ENCODE data around the gene KDM4B.
"Not testable (repeated sequence)": the region's sequence is repeated elsewhere in the genome, so short reads cannot be mapped to it uniquely, and the experiment has no call there.

Gene KDM4B

DNA sequence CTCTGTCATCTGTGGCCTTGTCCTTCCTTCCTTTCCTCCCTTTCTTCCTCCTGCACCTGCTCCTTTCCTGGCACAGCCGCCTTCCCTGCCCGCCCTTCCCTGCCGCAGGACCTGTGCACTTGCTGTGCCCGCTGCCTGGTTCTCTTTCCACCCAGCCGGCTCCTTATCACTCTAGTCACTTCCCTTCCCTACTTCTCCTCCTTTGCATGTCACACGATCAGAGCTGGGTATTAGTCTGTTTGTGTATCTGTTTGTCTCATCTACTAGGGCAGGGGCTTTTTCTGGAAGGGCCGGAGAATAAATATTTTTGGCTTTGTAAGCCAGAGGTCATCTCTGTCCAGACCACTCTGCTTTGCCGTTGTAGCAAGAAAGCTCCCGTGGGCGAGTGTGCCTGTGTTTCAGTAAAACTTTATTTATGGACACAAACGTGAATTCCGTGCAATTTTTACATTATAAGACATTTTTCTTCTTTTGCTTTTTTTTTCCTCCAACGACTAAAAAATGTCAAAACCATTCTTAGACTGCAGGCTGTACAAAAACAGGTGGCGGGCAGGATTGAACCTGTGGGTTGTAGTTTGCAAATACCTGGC, 6.1 kb downstream of the KDM4B start:
- H3K4me3 ChIP-seq (ENCODE audit: low read length) = no peak overlapping the region
- TF ChIP-seq ZNF274 (IDR thresholded peaks at IDR 0.05; ENCODE audit: low read depth, low read length) = no peak

DNA sequence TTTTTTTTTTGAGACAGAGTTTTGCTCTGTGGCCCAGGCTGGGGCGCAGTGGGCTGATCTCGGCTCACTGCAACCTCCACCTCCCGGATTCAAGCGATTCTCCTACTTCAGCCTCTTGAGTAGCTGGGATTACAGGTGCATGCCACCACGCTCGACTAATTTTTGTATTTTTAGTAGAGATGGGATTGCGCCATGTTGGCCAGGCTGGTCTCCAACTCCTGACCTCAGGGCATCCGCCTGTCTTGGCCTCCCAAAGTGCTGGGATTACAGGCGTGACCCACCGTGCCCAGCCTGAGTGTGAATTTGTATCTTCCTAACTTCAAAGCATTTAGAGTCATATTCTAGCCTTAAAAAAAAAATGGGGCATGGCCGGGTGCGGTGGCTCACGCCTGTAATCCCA, 6.7 kb downstream of the KDM4B start:
- H3K4me3 ChIP-seq (ENCODE audit: low read length) = not testable (repeated sequence)

GRCh38 chr19:4976401-4977298, 7.7 kb downstream of the KDM4B start:
- TF ChIP-seq ZNF274 (IDR thresholded peaks at IDR 0.05; ENCODE audit: low read depth, low read length) = no peak
- H3K4me3 ChIP-seq (ENCODE audit: low read length) = no peak overlapping the region

DNA sequence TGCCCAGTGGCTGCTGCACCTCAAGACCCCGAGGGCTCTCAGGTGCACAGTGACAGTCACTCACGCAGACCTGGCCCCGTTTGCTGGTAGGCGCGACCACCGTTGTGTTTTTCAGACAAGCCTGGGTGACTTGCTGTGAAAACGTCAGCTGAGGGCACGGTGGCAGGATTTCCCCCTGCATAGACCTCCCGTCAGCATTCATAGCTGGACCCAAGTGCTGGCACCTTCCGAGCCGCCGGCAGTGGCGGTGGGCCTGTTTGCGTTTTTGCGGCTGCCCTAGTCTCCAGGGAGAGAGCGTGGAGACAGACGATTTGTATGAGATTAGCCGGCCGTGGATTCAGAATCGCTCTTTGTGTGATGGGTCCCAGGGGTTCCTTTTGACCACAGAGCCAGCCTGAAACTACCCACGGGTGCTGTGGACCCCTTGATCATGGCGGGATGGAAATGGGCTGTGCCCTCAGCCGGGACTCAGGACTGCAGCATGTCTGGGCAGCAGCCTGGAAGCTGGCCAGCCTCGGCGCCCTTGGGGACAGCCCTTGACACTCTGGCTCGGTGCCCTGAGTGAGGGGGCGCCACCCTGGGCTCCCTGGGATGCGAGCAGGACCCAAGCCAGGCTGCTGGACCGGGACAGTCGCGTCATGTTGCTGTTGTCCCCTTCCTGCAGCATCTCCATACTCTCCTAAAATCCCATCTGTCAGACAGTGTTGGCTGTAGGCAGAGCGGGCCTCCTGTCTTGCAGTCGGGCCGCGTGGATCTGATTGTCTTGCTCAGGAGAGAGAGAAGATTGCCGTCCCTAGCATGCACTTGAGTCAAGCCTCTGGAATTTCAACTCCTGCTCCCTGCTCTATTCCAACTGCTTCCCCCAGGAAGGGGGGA, 8.6 kb downstream of the KDM4B start:
- H3K4me3 ChIP-seq (ENCODE audit: low read length) = no peak overlapping the region
- TF ChIP-seq ZNF274 (IDR thresholded peaks at IDR 0.05; ENCODE audit: low read depth, low read length) = no peak

DNA sequence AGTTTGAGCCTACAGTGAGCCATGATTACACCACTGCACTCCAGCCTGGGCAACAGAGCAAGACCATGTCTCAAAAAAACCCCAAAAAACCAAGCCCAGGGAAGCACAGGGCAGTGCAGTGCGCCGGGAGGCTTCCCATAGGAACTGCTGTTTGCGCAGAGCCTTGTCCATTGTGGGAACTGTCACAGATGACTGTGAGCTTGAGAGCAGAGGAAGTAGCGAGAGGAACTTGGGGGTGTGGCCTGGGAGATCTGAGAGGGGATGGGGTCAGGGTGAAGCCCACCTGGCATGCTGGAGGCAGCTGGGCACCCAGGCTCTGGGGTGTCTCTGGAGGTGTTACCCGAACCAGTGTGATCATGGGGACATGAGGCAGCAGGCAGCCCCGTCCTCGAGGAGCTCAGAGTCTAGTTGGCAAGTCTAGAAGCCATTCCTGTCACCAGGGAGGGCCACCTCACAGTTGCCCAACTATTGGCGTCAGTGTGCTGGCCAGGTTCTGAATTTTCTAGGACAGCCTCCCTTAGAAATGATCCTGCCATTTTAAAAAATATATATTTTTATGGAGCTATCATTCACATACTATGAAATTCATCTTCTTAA, 10.4 kb downstream of the KDM4B start:
- no peak for TF ChIP-seq ZNF274 (IDR thresholded peaks at IDR 0.05; ENCODE audit: low read depth, low read length)
- H3K4me3 ChIP-seq (ENCODE audit: low read length) = no peak overlapping the region

DNA sequence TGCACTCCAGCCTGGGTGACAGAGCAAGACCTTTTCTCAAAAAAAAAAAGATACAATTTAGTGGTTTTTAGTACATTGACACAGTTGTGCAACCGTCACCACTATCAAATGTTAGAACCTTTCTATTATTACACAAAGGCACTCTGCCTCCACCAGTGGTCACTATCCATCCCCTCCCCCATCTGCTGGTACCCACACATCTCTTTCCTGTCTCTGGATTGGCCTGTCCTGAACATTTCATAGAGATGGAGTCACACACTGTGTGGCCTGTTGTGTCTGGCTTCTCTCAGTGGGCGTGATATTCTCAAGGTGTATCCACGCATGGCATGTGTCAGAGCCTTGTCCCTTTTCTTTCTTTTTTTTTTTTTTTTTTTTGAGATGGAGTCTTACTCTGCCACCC, 11.2 kb downstream of the KDM4B start:
- TF ChIP-seq ZNF274 (IDR thresholded peaks at IDR 0.05; ENCODE audit: low read depth, low read length) = no peak
- no peak overlapping the region for H3K4me3 ChIP-seq (ENCODE audit: low read length)

GRCh38 chr19:4980838-4981680, 12.1 kb downstream of the KDM4B start:
- H3K4me3 ChIP-seq (ENCODE audit: low read length) = no peak overlapping the region
- TF ChIP-seq ZNF274 (IDR thresholded peaks at IDR 0.05; ENCODE audit: low read depth, low read length) = no peak

DNA sequence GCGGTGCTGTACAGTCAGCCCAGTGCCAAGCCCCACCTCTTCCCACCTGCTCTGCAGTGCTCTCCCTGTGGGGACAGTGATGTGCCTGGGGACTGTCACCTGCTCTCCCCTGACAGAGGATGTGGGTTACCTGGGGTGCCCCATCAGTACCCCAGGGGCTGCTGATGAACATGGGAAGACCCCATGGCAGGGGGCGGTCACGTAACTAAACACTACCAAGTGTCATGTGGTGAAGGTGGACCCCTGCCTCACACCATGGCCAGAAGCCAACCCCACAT, 12.7 kb downstream of the KDM4B start:
- no peak for TF ChIP-seq ZNF274 (IDR thresholded peaks at IDR 0.05; ENCODE audit: low read depth, low read length)
- H3K4me3 ChIP-seq (ENCODE audit: low read length) = no peak overlapping the region

- no peak for TF ChIP-seq ZNF274 (IDR thresholded peaks at IDR 0.05; ENCODE audit: low read depth, low read length)
Observed at GRCh38 chr19:4983346-4984105, 14.6 kb downstream of the KDM4B start.

DNA sequence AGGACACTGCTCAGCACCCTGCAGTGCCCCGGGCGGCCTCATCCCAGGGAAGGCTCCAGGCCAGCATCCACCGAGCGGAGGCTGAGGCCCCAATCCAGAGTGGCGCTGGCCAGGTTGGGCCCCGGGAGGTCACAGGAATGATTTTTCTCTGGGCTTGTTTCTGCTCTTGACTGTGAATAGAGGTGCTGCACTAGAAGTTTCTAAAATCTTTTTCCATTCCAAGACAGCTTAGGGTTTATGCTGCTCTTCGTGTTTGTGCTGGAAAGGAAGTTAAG, 15.1 kb downstream of the KDM4B start:
- no peak overlapping the region for H3K4me3 ChIP-seq (ENCODE audit: low read length)
- TF ChIP-seq ZNF274 (IDR thresholded peaks at IDR 0.05; ENCODE audit: low read depth, low read length) = no peak

More at GRCh38 chr19:4983346-4984105, 14.6 kb downstream of the KDM4B start:
- no peak overlapping the region for H3K4me3 ChIP-seq (ENCODE audit: low read length)

- no peak for TF ChIP-seq ZNF274 (IDR thresholded peaks at IDR 0.05; ENCODE audit: low read depth, low read length)
- no peak overlapping the region for H3K4me3 ChIP-seq (ENCODE audit: low read length)
Observed at GRCh38 chr19:4984438-4984990, 15.6 kb downstream of the KDM4B start.

GRCh38 chr19:4985551-4985991, 16.7 kb downstream of the KDM4B start:
- H3K4me3 ChIP-seq (ENCODE audit: low read length) = no peak overlapping the region
- TF ChIP-seq ZNF274 (IDR thresholded peaks at IDR 0.05; ENCODE audit: low read depth, low read length) = no peak

DNA sequence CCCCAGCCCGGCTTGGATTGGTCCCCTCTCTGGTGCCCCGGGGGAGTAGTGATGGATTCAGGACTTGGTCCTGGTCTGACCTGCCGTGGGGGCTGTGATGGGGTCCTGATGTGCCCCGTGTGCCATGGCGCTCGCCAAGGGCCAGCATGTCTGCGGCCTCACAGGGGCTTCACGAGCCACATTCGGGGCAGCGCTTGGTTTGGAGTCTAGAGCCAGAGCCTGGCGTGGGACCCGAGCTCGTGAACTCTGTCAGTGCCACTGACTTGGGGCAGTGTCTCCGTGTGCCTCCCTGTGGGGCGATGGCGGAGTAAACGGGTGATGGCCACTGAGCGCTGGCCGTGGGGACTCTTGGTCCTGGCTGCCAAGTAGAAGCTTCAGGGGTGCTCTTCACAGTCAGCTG, 17.1 kb downstream of the KDM4B start:
- H3K4me3 ChIP-seq (ENCODE audit: low read length) = no peak overlapping the region
- TF ChIP-seq ZNF274 (IDR thresholded peaks at IDR 0.05; ENCODE audit: low read depth, low read length) = no peak
